SK-N-SH treated with all-trans-retinoic acid at 6 μM for 48 hours (cell line): ENCODE measurements around the gene OLR1.
"Not testable (repeated sequence)": the region's sequence is repeated elsewhere in the genome, so short reads cannot be mapped to it uniquely, and the experiment has no call there.

Experiments
- PATZ1 ChIP-seq: fragments of 250-450 bp; sonication (Bioruptor Pico); IDR thresholded peaks from 2 replicates; pipeline ENCODE4 v1.8.0; 2020; ENCODE audit warnings: mild to moderate bottlenecking, moderate library complexity, borderline replicate concordance
- RARB ChIP-seq: fragments of 250-450 bp; sonication (Bioruptor Pico); IDR thresholded peaks from 2 replicates; pipeline ENCODE4 v1.8.0; 2021; ENCODE audit warnings: mild to moderate bottlenecking, moderate library complexity
- ZFP30 ChIP-seq: fragments of 450-650 bp; formaldehyde crosslinking; IDR thresholded peaks from 2 replicates; pipeline ENCODE4 v1.5.0; 2022; ENCODE audit warnings: mild to moderate bottlenecking, moderate library complexity
- ZNF8 ChIP-seq: fragments of 450-650 bp; formaldehyde crosslinking; IDR thresholded peaks from 2 replicates; pipeline ENCODE4 v1.5.0; 2020; ENCODE audit warnings: mild to moderate bottlenecking, moderate library complexity

GRCh38 chr12:10204495-10204894 lies 32.6 kb upstream of the OLR1 start:
- TF ChIP-seq ZFP30, RARB, ZNF8, PATZ1 (CRISPR knock-in tag): not testable (repeated sequence)
